Kidney glomerular epithelial cell (primary cell): ENCODE results near the gene LUC7L.
"Not testable (repeated sequence)": the region's sequence is repeated elsewhere in the genome, so short reads cannot be mapped to it uniquely, and the experiment has no call there.

Source experiments
- DNase-seq: peaks from one replicate; lab custom pipeline; 2025; lab: John Stamatoyannopoulos, UW

Gene LUC7L, protein sequence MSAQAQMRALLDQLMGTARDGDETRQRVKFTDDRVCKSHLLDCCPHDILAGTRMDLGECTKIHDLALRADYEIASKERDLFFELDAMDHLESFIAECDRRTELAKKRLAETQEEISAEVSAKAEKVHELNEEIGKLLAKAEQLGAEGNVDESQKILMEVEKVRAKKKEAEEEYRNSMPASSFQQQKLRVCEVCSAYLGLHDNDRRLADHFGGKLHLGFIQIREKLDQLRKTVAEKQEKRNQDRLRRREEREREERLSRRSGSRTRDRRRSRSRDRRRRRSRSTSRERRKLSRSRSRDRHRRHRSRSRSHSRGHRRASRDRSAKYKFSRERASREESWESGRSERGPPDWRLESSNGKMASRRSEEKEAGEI

DNA sequence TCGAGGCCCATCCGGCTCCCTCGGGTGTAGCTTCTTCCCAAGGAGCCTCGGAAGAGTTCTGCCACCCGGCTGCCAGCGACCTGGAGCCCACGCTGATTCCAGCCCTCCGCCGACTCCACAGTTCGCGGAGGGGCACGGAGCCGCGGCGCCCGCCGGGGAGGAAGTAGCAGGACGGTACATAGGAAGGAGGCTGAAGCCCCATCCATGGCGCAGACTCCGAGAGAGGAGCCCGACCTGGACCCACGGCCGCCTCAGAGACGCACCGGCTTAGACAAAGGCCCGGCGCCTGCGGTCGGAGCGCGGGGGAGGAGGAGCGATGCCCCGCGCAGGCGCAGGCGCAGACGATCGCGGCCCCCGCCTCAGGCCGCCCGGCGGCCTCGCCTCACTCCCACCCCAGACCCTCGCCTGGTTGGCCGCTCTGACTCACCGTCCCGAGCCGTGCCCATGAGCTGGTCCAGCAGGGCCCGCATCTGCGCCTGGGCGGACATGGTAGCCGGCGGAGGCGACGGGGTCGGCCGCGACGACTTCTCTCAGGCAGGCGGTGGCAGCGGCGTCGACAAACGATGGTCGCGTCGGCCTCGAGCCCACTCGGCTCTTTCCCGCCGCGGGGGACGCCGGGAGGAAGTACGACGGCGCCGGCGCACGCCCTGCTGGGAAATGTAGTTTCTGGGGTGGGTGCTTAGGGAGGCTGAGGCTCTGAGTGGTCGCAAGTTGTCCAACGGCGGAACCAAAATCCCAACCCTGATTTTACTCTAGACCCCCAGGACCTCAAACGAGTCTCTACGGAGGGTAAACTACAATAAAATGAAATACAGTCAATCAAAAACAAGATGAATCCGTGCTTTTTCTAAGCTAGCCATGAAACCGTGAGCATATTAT lies at the start of gene LUC7L:
Gene LUC7L (minus strand): TSS at position 598 of the 879 bp plus-strand sequence. CDS start 110 bp downstream, at position 488.
- peak; percentile 73 for DNase-seq

DNA sequence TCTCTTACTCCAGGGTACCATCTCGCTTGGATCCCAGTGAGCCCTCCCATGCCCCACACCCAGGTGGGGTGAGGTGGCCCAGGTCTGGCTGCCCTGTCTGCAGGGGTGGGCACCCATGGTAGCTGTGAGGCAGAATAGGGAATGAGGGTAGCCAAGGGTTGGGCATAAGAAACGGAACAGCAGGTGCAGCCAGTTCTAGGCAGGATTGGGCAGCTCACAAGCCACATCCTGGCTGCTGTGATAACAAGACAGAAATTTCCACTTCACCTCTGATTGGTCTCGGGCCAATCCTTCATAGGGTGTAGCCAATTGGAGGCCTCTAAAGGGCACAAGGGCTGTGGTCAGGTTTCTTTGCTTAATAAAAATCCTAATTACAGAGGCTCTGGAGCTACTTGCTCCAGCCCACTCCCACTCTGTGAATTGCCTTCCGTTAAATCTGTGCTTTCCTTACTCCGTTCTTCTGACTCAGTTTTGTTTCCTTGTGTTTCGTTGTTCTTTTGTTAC lies 49.7 kb upstream of the LUC7L start:
- DNase-seq = no peak

DNA sequence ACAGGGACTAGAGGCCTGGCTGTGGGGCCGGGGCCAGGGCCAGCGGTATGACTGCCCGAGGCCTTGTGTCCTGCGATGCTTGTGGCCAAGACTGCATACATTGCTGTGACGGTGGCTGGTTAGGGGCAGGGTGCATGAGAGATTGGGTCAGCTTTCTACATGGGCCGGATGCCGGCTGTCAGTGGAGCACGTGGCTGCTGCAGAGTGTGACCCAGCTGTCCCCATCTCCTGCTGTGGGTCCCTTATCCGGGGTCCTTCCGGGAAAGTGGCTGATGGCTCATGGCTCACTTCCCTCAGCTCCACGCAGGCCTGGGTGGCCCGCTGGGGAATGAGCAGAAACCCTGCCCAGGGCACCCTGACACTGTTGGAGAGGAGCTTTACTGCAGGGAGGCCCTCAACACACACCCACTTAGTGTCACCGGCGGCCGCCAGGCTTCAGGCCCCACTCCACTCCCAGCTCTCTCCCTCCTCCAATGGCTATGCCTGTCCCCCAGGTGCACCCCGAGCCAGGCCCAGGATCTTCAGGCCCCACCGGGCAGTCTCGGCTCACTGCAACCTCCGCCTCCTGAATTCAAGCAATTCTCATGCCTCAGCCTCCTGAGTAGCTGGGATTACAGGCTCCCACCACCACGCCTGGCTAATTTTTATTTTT lies 47.3 kb upstream of the LUC7L start:
- DNase-seq = no peak

DNA sequence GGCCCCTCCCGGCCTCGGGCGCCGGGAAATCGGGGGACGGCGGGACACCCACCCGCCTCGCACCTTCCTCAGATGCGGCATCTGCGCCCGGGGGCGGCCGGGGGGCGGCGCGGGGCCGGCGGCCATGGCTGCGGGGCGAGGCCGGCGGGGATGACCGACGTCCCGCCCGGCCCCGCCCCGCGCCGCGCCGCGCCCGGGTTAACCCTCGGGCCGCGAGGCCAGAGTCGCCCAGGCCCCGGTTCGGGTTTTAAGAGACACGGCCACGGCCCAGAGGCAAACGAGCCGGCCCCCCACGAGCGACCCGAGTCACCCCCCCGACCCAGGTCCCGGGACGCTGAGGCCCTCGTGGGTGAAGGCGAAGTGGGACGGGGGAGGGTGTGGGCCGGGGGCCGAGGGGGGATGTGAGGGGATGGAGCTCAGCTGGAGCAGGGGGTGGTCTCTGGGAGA lies 46.6 kb upstream of the LUC7L start, which contains the start of gene RGS11:
Gene RGS11 (minus strand): TSS at position 159 of the 447 bp plus-strand sequence. CDS start 33 bp downstream, at position 126.
- DNase-seq = no peak

DNA sequence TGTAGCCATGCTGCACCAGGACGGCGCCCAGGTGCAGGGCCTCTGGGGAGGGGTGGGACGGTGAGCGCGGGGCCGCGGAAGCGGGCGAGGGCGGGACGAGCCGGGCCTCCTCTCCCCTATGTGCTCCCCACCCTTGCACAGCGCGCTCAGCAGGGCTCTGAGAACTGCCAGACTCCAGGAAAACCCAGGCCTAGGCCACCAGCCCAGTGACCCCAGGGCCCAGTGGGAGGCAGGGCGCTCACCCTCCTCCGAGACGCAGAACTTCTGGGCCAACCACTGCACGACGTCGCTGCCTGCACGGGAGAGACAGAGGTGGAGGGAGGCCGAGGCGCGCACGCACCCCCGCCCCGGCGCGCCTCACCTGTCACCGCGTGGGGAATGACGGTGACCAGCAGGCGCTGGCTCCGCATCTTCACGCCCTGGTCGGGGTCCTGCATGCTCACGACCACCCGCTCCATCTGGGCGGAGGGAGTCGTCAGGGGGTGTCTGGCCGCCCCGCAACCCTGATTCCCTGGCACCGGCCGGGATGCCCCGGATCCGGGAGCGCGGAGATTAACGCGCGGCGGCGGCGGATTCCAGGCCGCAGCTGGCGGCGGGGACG lies 45.9 kb upstream of the LUC7L start:
- no peak for DNase-seq

DNA sequence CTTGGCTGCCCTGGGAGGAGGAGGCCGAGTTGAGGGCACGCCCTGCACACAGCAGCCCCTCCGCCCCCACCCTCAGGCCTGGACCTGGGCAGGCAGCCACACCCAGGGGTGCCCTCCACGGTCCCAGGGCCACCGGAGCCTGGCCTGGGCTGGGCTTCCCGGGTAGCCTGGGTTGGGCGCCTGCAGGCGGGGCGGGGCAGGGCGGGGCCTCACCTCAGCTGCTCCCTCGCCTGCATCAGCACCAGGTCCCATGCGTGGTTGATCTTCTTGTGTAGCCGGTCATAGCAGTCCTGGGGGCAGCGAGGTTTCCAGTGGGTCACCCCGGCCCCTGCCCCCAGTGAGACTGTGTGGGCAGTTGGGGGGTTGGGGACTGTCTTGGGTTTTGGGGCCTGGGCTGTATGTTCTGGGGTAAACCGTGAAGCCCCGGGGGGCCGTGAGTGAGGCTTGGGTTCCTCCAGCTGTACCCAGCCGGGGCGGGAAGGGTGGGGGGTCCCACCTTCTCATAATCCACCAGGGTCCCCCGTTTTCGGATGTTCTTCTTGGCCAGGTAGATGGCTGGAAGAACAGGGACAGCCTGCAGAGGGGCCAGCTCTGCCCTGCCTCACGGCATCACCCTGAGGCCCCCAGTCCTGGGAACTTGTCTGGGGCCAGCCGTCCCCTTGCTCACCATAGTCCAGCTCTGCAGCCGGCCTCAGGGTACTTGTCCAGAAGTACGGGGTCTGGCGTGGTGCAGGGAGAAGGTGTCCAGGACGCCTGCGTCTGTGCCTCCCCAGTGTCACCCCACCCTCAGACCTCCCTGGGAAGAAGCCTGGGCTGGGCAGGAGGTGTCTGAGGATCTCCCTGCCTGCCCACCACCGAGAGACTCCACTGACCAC lies 44.5 kb upstream of the LUC7L start:
- no peak for DNase-seq

DNA sequence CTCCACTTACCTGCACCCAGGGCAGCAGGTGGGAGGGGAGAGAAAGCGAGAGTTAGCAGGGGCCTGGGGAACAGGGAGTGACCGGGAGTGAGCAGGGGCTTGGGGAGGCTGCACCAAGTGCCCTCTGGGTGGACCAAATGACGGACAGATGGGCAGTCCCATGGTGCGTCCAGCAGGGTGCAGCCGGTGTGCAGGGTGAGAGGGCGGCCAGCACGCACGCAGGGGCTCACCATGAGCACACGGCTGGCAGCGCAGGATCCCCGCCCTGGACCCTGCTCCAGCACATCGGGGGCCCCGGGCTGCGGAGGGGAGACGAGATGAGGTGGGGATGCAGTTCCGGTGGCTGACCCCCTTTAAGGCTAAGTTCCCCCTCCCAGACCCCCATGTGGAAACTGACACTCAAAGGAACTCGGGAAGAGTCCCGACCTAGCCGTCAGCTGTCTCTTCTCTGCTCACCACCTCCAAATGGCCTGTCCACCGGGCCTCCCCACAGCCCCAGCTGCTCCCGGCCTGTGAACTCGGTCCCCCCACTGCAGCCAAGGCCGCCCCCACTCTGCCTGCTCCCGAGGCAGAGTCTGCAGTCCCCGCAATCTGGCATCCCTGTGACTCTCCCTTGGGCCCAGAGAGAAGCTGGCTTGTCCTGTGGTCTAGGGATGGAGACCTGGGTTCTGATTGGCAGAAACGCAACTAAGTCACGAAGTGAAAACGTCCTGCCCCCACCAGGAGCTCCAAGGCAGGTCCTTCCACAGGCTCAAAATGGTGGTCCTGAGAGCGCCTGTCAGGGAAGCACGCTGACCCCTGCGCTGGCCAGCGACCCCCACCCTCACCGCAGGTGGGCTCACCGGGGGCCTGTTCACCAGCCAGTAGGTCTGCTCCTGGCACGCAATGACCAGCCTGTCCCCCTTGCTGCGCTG lies 43.6 kb upstream of the LUC7L start:
- DNase-seq = no peak

DNA sequence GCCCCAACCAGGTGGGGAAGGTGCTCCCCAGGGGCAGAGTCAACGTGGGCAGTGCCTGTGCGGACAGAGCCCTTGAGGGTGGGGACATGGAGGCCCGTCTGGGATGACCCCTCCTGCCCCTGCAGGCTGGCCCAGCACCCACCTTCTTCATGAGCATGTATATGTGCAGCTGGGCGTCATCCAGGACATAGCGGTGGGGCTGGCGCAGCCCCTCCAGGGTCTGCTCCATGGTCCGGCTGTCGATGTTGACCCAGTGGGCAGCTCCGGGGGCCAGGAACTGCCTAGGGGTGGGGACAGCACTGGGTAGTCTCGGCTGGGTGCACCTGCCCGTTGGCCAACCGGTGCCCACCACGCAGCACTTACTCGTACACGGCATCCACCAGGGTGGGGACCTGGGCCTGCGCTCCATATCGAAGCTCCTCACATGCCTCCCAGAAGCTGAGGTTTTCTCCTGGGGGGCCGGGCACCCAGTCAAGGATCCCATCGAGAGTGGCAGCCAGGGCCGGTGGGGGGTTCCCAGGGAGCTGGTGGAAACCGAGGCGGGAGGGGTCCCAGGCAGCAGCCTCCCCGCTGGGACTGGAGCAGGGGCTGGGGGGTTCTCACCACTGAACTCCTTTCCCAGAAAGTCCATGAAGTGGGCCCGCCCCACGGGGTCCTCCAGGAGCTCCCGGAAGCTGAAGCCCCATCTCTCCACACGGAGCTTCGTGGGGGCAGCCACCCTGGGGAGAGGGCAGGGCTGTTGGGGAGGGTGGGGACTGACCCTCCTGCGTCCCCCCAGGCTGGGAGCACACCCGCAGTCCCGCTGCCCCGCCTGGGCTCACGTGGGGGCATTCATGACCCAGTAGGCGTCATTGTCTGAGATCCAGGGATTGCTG lies 41.4 kb upstream of the LUC7L start:
- no peak for DNase-seq

DNA sequence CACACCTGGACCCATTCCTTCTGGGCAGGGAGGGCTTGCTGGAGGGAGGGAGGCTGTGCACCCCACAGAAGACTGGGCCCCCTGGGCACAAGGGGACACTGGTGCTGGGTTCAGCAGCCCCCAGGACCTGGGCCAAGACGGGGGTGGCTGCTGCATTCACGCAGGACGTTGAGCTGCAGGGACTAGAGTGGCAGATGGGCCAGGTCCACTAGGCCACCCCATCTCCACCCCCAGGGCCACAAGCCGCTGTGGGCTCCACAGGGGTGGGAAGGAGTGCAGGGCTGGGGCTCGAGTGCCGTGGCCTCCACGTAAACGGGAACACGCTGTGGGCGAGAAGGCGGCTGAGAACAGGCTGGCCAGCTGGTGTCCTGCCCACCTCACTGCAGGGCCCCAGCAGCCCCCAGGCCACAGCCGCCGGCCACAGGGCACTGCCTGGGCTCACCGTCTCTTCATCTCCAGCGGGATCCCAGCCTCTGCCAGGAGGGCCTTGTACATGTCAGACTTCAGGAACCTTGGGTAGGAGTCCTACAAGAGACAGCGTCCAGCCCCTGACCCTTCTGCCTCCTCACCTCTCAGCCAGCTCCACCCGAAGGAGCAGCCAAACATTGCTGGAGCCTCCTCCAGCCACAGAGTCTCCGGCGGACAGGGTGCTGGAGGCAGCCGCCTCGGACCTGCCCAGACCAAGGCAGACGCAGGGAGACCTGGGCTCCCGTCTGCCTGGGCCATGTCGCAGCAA lies 40.0 kb upstream of the LUC7L start:
- no peak for DNase-seq

DNA sequence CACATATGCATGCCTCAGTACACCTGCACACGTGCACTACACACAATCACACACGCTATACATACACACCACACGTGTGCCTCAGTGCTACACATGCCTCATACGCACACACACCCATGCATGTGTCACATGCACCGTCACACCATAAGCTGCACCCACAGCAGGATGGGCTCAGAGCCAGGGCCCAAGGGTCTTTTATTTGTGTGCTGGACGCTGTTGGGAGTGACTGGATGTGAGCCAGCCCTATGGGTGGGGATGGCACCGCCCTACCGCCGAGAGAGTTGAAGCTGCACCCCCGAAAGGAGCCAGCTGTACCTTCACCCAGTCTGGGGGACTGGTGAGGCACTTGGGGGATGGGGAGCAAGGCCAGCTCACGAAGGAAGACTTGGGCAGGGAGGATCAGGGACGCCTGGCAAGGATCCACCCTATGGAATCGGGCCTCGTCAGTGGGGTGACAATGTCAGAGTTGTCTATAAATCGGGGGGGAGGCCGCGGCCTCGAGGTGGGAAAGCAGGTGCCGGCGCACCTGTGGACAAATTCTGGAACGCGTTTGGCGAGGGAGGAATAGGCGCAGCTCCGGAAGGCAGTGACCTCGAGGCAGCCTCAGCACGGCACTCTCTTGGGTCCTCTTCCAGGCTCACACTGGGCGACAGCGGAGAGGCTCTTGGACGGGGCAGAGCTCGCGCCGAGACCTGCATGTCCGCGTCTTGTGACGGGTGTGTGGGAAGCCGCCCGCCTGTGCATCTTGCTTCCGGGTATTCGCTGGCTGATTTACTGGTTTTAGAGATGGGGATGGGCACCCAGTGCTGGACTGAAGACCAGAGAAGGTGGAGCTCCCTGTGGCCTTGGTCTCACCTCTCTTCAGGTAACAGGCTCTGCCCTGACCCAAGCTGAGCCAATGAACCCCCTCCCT lies 39.1 kb upstream of the LUC7L start:
- DNase-seq = no peak

DNA sequence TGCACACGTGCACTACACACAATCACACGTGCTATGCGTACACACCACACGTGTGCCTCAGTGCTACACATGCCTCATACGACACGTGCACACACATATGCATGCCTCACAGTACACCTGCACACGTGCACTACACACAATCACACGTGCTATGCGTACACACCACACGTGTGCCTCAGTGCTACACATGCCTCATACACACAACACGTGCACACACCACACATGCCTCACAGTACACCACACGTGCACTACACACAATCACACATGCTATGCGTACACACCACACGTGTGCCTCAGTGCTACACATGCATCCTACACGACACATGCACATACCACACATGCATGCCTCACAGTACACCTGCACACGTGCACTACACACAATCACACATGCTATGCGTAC lies 38.3 kb upstream of the LUC7L start:
- not testable (repeated sequence) for DNase-seq

DNA sequence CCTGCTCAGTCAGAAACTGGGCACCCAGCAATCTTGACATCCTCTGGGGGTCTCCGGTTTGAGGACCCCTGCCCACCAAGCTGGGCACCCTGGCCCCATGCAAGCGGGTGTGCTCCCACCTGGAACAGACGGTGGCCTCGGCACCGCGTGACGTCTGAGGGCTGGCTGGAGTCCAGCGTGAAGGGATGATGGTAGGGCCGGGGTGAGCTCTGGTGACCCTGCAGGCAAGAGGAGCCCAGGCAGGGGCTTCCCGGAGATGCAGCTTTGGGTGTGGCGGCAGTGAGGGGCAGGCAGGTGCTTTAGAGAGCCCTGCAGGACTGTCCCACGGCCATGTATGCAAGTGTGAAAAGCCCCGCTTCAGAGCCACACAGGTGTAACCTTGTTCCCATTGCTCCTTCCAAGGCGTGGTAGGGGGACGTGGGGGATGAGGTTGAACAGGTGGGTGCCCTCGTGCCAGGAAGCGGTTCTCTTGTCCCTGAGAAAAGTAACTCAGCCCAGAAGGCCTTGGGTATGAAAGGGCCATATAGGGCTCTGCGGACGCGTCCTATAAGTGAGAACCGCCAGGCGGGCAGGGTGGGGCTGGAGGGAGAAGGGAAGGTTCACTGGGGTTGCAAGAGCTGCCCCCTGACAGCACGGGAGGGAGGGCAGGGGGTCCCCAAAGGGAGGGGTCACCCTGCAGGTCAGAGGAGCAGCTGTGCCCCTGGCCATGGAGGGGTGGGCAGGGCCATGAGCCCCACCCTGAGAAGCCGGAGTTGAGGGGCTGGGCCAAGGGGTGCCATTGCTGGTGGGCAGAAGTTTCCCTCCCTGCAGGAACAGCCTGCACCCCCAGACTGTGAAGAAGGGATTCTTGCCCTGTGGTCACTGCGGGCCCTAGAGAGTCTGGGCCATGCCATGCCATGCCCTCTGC lies 37.3 kb upstream of the LUC7L start:
- DNase-seq = no peak

DNA sequence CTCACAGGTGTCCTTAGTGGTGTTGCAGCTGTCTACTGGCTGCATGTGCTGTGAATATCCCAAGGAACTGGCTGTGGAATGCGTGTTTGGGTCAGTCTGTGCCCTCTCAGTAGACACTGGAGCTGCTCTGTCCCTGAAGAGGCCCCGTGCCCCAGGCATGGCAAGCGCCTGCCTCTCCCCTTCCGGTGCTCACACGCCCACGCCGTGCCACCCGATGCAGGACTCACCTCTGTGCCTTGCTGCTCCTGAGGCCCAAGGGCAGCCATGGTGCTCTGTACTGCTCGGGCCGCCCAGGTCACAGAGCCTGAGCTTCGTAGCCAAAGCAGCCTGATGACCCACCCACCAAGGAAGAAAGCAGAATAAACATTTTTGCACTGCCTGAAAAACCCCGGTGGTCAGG lies 36.5 kb upstream of the LUC7L start:
- DNase-seq = no peak

DNA sequence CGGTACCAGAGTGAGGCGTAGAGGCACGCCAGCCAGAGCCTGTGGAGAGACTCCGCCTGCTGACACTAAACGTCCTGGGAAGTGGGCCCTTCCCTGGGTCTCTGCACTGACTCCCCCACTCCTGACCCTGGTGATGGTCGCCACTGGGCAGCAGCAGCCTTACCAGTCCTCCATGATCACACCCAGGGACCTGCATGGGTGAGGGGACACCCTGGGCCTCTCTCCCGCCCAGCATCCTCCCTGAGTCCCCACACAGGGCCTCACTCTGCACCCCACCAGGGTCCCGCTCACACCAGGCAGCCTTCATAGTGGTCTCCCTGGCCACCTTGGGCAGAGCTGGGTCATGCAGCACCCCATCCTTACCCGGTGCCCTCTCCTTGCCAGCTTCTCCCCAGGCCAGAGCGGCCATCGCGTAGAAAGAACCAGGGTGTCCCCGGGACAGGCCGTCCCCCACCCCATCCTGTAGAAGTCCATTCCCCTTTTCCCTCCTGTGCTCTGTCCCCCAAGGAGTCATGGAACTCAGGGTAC lies 35.8 kb upstream of the LUC7L start:
- DNase-seq = no peak

DNA sequence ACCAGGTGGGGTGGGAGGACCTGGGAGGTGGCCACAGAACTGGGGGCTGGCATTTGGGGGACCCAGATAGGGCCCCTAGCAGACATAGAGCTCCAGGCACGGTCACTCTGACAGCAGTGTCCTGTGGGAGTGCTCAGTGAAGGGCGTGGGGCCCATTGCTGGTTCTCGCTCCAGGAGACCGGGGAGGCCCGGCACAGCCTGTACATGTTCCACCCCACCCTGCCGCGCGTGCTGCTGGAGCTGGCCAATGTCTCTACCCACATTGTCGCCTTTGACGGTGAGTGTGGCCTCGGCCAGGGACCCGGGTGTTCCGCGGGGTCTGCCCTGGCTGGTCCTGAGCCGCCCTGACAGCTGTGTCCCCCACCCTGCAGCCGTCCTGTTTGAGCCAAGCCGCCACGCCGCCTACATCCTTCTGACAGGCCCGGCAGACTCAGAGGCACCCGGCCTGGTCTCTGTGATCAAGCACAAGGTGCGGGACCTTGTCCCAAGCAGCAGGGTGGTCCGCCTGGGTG lies 35.2 kb upstream of the LUC7L start:
- DNase-seq = no peak
